Liver (tissue), 9 donors: Measurements from ENCODE around the gene DDX39B. TPM values are rescaled to one million over a fixed set of nuclear protein-coding genes. Genes with fewer than 3 reads are reported as not detected.

Experiments used
- DNase-seq: peaks from one replicate; pipeline ENCODE4 v3.0.0-alpha.2; 2017; ENCODE audit warnings: low spot score
- H3K27ac ChIP-seq, 2 donors: one replicate each; pipeline ENCODE4 v1.7.0; 2013; ENCODE audit warnings: inconsistent platforms in 2 of 2, low read length in 2 of 2, control low read depth in 1 of 2, low read depth in 1 of 2, mild to moderate bottlenecking in 1 of 2
- H3K27me3 ChIP-seq, 4 donors: one replicate each; pipeline versions ENCODE4 v1.6.1 to v1.7.0; 2013; ENCODE audit warnings: low read length in 3 of 4, inconsistent platforms in 1 of 4, mild to moderate bottlenecking in 1 of 4, moderate library complexity in 1 of 4; ENCODE audit not compliant: control insufficient read depth in 4 of 4, insufficient read depth in 4 of 4
- H3K36me3 ChIP-seq, 4 donors: one replicate each; pipeline versions ENCODE4 v1.6.1 to v1.7.0; 2013; ENCODE audit warnings: low read length in 3 of 4, mild to moderate bottlenecking in 3 of 4, low read depth in 1 of 4, moderate library complexity in 1 of 4; ENCODE audit not compliant: control insufficient read depth in 4 of 4, insufficient read depth in 3 of 4
- H3K4me1 ChIP-seq, 4 donors: one replicate each; pipeline versions ENCODE4 v1.6.1 to v1.7.0; 2013; ENCODE audit warnings: low read length in 3 of 4, mild to moderate bottlenecking in 3 of 4, moderate library complexity in 1 of 4; ENCODE audit not compliant: control insufficient read depth in 4 of 4, insufficient read depth in 4 of 4
- H3K4me3 ChIP-seq, 3 donors: one replicate each; pipeline versions ENCODE4 v1.6.1 to v1.7.0; 2013; ENCODE audit warnings: low read length in 3 of 3, control low read depth in 1 of 3, low read depth in 1 of 3, mild to moderate bottlenecking in 1 of 3
- H3K9ac ChIP-seq, 2 donors: one replicate each; pipeline ENCODE4 v1.7.0; 2013; ENCODE audit warnings: low read length in 2 of 2, mild to moderate bottlenecking in 2 of 2, moderate library complexity in 2 of 2, control low read depth in 1 of 2, low read depth in 1 of 2
- H3K9me3 ChIP-seq, 4 donors: one replicate each; pipeline versions ENCODE4 v1.6.1 to v1.7.0; 2013; ENCODE audit warnings: low read length in 3 of 4; ENCODE audit not compliant: control insufficient read depth in 4 of 4
- ATF3 ChIP-seq: IDR thresholded peaks from 2 replicates; pipeline ENCODE4 v1.6.1; 2016; ENCODE audit warnings: antibody characterized with exemption
- FOXA1 ChIP-seq: IDR thresholded peaks from 2 replicates; pipeline ENCODE4 v1.6.1; 2016; ENCODE audit warnings: antibody characterized with exemption
- FOXA2 ChIP-seq: IDR thresholded peaks from 2 replicates; pipeline ENCODE4 v1.6.1; 2016; ENCODE audit warnings: antibody characterized with exemption
- GABPA ChIP-seq, 2 donors: IDR thresholded peaks in 1 of 2; conservative IDR thresholded peaks in 1 of 2; 2 replicates each; pipeline ENCODE4 v1.6.1; 2016; ENCODE audit warnings: antibody characterized with exemption in 2 of 2, mild to moderate bottlenecking in 1 of 2, moderate library complexity in 1 of 2
- HNF4A ChIP-seq, 2 donors: conservative IDR thresholded peaks; 2 replicates each; pipeline ENCODE4 v1.6.1; 2016; ENCODE audit warnings: antibody characterized with exemption in 2 of 2, mild to moderate bottlenecking in 2 of 2
- HNF4G ChIP-seq: IDR thresholded peaks from 2 replicates; pipeline ENCODE4 v1.6.1; 2016; ENCODE audit warnings: antibody characterized with exemption
- JUND ChIP-seq, 2 donors: IDR thresholded peaks; 2 replicates each; pipeline ENCODE4 v1.6.1; 2016; ENCODE audit warnings: antibody characterized with exemption in 2 of 2
- NR2F2 ChIP-seq: IDR thresholded peaks from 2 replicates; pipeline ENCODE4 v1.6.1; 2016; ENCODE audit warnings: antibody characterized with exemption
- RAD21 ChIP-seq, 2 donors: IDR thresholded peaks; 2 replicates each; pipeline ENCODE4 v1.6.1; 2016; ENCODE audit warnings: antibody characterized with exemption in 2 of 2, mild to moderate bottlenecking in 2 of 2
- REST ChIP-seq: IDR thresholded peaks from 2 replicates; pipeline ENCODE4 v1.6.1; 2016; ENCODE audit warnings: antibody characterized with exemption, mild to moderate bottlenecking
- RXRA ChIP-seq, 2 donors: IDR thresholded peaks; 2 replicates each; pipeline ENCODE4 v1.6.1; 2017 to 2018; ENCODE audit warnings: antibody characterized with exemption in 2 of 2, mild to moderate bottlenecking in 1 of 2
- SP1 ChIP-seq: IDR thresholded peaks from 2 replicates; pipeline ENCODE4 v1.6.1; 2018; ENCODE audit warnings: antibody characterized with exemption, mild to moderate bottlenecking
- TAF1 ChIP-seq: conservative IDR thresholded peaks from 2 replicates; pipeline ENCODE4 v1.6.1; 2016; ENCODE audit warnings: antibody characterized with exemption, mild to moderate bottlenecking
- YY1 ChIP-seq: IDR thresholded peaks from 2 replicates; pipeline ENCODE4 v1.6.1; 2016; ENCODE audit warnings: antibody characterized with exemption, mild to moderate bottlenecking
- ZBTB33 ChIP-seq: IDR thresholded peaks from 2 replicates; pipeline ENCODE4 v1.6.1; 2016; ENCODE audit warnings: antibody characterized with exemption
- WGBS: extraction: QIAGEN DNeasy Blood & Tissue Kit; methylation state at CpG from one replicate; pipeline ENCODE4 v1.1.7; 2013; 5-methylcytosine and 5-hydroxymethylcytosine counted together
- polyA plus RNA-seq, 2 donors: library from polyadenylated mRNA; stranded (reverse) in 1 of 2; unstranded in 1 of 2; fragments of 200-250 nt in 1 of 2; fragments of >200 nt in 1 of 2; fragmentation: Nextera tagmentation in 1 of 2; extraction: Ambion mirVana in 1 of 2; gene quantifications; one replicate each; pipeline versions ENCODE4 v1.2.1 to v1.2.3, GENCODE V29; 2013 to 2015
- total RNA-seq, 2 donors: library from RNA; depleted of rRNA; stranded (reverse); fragments of >200 nt; gene quantifications; one replicate each; pipeline ENCODE4 v1.2.3, GENCODE V29; 2014
- TF ChIP-seq, protein P1 (sequence below): IDR thresholded peaks from 2 replicates; pipeline ENCODE4 v1.6.1; 2016; ENCODE audit warnings: antibody characterized with exemption
- TF ChIP-seq, protein P2 (sequence below): fragments of 150-350 bp; IDR thresholded peaks from 2 replicates; pipeline ENCODE4 v1.5.1; 2017; ENCODE audit warnings: improper control_type of control experiment, low read depth, low read length; ENCODE audit not compliant: missing input control
- donor health status: healthy.
- donor health status: healthy.
- donor health status: healthy.
- donor health status: healthy.
- donor health status: healthy.

DDX39B gene
- total and polyA plus RNA-seq, 4 donors = 75.0 to 254 (median 135) TPM

DNA sequence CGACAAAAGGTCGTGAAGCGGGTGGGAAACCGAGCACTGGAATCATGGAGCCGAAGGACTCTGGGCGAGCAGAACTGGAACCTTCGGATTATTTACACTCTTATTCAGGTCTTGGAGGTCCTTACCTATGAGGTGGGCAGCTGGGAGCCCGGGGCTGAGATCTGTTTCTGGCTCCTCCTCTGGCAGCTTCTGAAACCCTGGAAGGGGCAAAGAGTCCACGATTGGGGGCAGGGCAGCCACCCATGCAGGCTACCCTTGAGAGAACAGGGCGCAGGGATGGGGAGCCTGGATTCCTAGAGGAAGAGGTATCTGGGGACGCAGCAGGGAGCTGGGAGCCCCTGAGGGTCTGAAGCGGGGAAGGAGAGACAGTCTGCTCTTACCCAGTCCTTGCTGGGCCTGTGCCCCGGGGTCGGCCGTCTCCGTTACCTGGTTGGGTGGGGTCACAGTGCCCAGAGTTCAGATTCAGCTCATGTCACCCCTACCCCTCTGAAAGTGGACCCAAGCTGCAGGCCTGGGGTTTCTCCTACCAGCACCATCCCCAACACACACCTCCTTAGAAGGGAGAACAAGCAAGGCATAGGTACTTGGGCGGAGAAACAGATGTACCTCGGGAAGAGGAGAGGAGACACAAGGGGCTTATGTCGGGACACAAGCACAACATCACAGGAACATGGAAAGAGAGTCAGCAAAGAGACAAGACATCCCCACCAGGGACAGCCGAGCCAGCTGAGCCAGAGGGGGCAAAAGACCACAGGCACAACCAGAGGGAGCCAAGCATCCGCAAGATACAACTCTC lies 39.8 kb upstream of the DDX39B start:
- peak overlapping the region; percentile 63 to 73 for H3K27ac ChIP-seq
- 25% methylated on average over 21 of the region's 21 CpGs for WGBS
- H3K4me3 ChIP-seq = peak overlapping the region; percentile 74 to 80 (median 78)

GRCh38 chr6:31580807-31581433 lies 39.1 kb upstream of the DDX39B start:
- H3K27me3 ChIP-seq = no peaks in the 10 kb centered on the region
- WGBS = under 1% methylated on average over 62 of the region's 62 CpGs
- H3K9ac ChIP-seq = peak overlapping the region; percentile 64 to 83
- H3K4me1 ChIP-seq = peaks cover 0 to 16% (median 6%) of the 10 kb centered on the region in 4 donors
- TF ChIP-seq NR2F2 (no peak), YY1 (peak; percentile 33), RAD21 (IDR thresholded peaks at IDR 0.05) (peak; percentile 76 to 82), ZBTB33 (no peak), JUND (IDR thresholded peaks at IDR 0.05) (no peak), FOXA2 (no peak), HNF4A (conservative IDR thresholded peaks at IDR 0.05) (peak in 1 of 2 donors; percentile 2), TAF1 (no peak), GABPA (IDR thresholded peaks at IDR 0.05 in 1 of 2, conservative IDR thresholded peaks at IDR 0.05 in 1 of 2) (no peak), REST (no peak), SP1 (peak; percentile 22), ATF3 (no peak), FOXA1 (no peak), HNF4G (no peak), RXRA (IDR thresholded peaks at IDR 0.05) (no peak)
- TF ChIP-seq, protein P1, sequence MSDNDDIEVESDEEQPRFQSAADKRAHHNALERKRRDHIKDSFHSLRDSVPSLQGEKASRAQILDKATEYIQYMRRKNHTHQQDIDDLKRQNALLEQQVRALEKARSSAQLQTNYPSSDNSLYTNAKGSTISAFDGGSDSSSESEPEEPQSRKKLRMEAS = no peak
- TF ChIP-seq, protein P2, sequence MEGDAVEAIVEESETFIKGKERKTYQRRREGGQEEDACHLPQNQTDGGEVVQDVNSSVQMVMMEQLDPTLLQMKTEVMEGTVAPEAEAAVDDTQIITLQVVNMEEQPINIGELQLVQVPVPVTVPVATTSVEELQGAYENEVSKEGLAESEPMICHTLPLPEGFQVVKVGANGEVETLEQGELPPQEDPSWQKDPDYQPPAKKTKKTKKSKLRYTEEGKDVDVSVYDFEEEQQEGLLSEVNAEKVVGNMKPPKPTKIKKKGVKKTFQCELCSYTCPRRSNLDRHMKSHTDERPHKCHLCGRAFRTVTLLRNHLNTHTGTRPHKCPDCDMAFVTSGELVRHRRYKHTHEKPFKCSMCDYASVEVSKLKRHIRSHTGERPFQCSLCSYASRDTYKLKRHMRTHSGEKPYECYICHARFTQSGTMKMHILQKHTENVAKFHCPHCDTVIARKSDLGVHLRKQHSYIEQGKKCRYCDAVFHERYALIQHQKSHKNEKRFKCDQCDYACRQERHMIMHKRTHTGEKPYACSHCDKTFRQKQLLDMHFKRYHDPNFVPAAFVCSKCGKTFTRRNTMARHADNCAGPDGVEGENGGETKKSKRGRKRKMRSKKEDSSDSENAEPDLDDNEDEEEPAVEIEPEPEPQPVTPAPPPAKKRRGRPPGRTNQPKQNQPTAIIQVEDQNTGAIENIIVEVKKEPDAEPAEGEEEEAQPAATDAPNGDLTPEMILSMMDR = peak; percentile 91
- DNase-seq = peak; percentile 90
- peak overlapping the region; percentile 74 to 80 (median 78) for H3K4me3 ChIP-seq
- H3K36me3 ChIP-seq = no peaks in the 10 kb centered on the region
- H3K9me3 ChIP-seq = no peaks in the 10 kb centered on the region
- peak overlapping the region; percentile 63 to 73 for H3K27ac ChIP-seq

More for the DNA sequence above, 39.8 kb upstream of the DDX39B start:
- Histone ChIP-seq H3K9me3 (no peaks in the 10 kb centered on the region), H3K36me3 (no peaks in the 10 kb centered on the region), H3K4me1 (peaks cover 0 to 16% (median 6%) of the 10 kb centered on the region in 4 donors), H3K27me3 (no peaks in the 10 kb centered on the region), H3K9ac (peak overlapping the region; percentile 64 to 83)
- TF ChIP-seq HNF4A (conservative IDR thresholded peaks at IDR 0.05) (peak in 1 of 2 donors; percentile 19), JUND (IDR thresholded peaks at IDR 0.05) (no peak)
- no peak for DNase-seq
